Endothelial cell of umbilical vein (primary cell): ENCODE measurements around the gene C5. TPM values are rescaled to one million over a fixed set of nuclear protein-coding genes. Genes with fewer than 3 reads are reported as not detected.

Experiments
- BruUV-seq: library from RNA; stranded (reverse); fragments of 400-500 nt; replicated peaks from 2 replicates; lab custom pipeline; 2021; lab: Mats Ljungman, UMichigan
- CTCF ChIA-PET: fragments of 300-600, 350-600 bp; sonication (Branson Sonifier 250); formaldehyde crosslinking; loops from one replicate; lab custom pipeline; 2021; ENCODE audit warnings: antibody characterized with exemption, inconsistent platforms; lab: Charles Lee
- POLR2A ChIA-PET: fragments of 300-600, 350-600 bp; sonication (Branson Sonifier 250); formaldehyde crosslinking; loops from one replicate; lab custom pipeline; 2021; ENCODE audit warnings: antibody characterized with exemption, inconsistent platforms; lab: Charles Lee
- DNase-seq: peaks from one replicate; pipeline ENCODE4 v3.0.0-alpha.2; 2011; ENCODE audit warnings: low read depth, low spot score
- FAIRE-seq: peaks from 2 replicates; lab custom pipeline; 2011; peaks lifted over from hg19 to GRCh38; lab: Jason Lieb, UNC
- H2AFZ ChIP-seq: 2 replicates; pipeline ENCODE4 v1.6.0; 2012; ENCODE audit warnings: low read depth, low read length, control low read depth, inconsistent platforms
- H3K27ac ChIP-seq: 2 replicates; pipeline ENCODE4 v1.5.1; 2011; ENCODE audit warnings: low read depth, mild to moderate bottlenecking, control low read depth, low read length, moderate library complexity; ENCODE audit not compliant: insufficient read depth
- H3K27me3 ChIP-seq, 2 experiments: 2 replicates each; pipeline versions ENCODE4 v1.6.0 to v1.6.1; 2011; ENCODE audit warnings: low read length in 2 of 2, mixed read lengths in 1 of 2; ENCODE audit not compliant: control insufficient read depth in 2 of 2, insufficient read depth in 2 of 2
- H3K36me3 ChIP-seq, 2 experiments: 2 replicates in 1 of 2; 3 replicates in 1 of 2; pipeline ENCODE4 v1.5.1; 2011; ENCODE audit warnings: low read length in 2 of 2, mild to moderate bottlenecking in 1 of 2, moderate library complexity in 1 of 2; ENCODE audit not compliant: control insufficient read depth in 2 of 2, insufficient read depth in 2 of 2; ENCODE audit errors: extremely low read depth in 1 of 2
- H3K4me1 ChIP-seq: 3 replicates; pipeline ENCODE4 v1.5.1; 2011; ENCODE audit warnings: mild to moderate bottlenecking, low read length; ENCODE audit not compliant: control insufficient read depth, insufficient read depth; ENCODE audit errors: extremely low read depth
- H3K4me2 ChIP-seq: 2 replicates; pipeline ENCODE4 v1.6.1; 2011; ENCODE audit warnings: low read length, control low read depth, mixed read lengths; ENCODE audit not compliant: insufficient read depth
- H3K4me3 ChIP-seq, 3 experiments: fragments of 200-600 bp in 1 of 3; sonication (generic), shearing (Covaris generic) in 1 of 3; replicated peaks in 1 of 3; 2 replicates each; pipeline ENCODE4 v1.5.1; 2011 to 2016; ENCODE audit warnings: control low read depth in 3 of 3, low read length in 3 of 3, mild to moderate bottlenecking in 2 of 3, inconsistent platforms in 1 of 3, low read depth in 1 of 3, moderate library complexity in 1 of 3; ENCODE audit not compliant: insufficient read depth in 1 of 3
- H3K79me2 ChIP-seq: 2 replicates; pipeline ENCODE4 v1.6.0; 2012; ENCODE audit warnings: low read length, inconsistent platforms; ENCODE audit not compliant: control insufficient read depth, insufficient read depth
- H3K9ac ChIP-seq: replicated peaks from 2 replicates; pipeline ENCODE3; 2011; ENCODE audit warnings: low read length, control low read depth; ENCODE audit not compliant: insufficient read depth; ENCODE audit errors: extremely low read depth
- H3K9me1 ChIP-seq: replicated peaks from 3 replicates; pipeline ENCODE4 v1.6.0; 2011; ENCODE audit warnings: mild to moderate bottlenecking, low read length; ENCODE audit not compliant: control insufficient read depth, insufficient read depth; ENCODE audit errors: extremely low read depth
- H3K9me3 ChIP-seq: replicated peaks from 2 replicates; pipeline ENCODE4 v1.5.1; 2012; ENCODE audit warnings: low read length, inconsistent platforms; ENCODE audit not compliant: control insufficient read depth, insufficient read depth
- H4K20me1 ChIP-seq: replicated peaks from 2 replicates; pipeline ENCODE3; 2011; ENCODE audit warnings: mild to moderate bottlenecking, low read length; ENCODE audit not compliant: control insufficient read depth, insufficient read depth; ENCODE audit errors: extremely low read depth
- CTCF ChIP-seq, 2 donors: IDR thresholded peaks; 1 replicate in 1 of 2; 2 replicates in 1 of 2; pipeline ENCODE4 v1.5.1; 2011; ENCODE audit warnings: low read length in 2 of 2, mild to moderate bottlenecking in 2 of 2, moderate library complexity in 2 of 2, control low read depth in 1 of 2, inconsistent platforms in 1 of 2, low read depth in 1 of 2; ENCODE audit not compliant: insufficient read depth in 1 of 2; ENCODE audit errors: extremely low read depth in 1 of 2
- EZH2 ChIP-seq: IDR thresholded peaks from 2 replicates; pipeline ENCODE4 v1.6.1; 2012; ENCODE audit warnings: borderline replicate concordance, low read depth, mild to moderate bottlenecking, moderate library complexity, low read length, inconsistent platforms; ENCODE audit not compliant: severe bottlenecking
- FOS ChIP-seq: IDR thresholded peaks from 2 replicates; pipeline ENCODE4 v1.6.1; 2011; ENCODE audit warnings: mild to moderate bottlenecking, low read length, moderate library complexity, borderline replicate concordance; ENCODE audit not compliant: insufficient read depth
- GATA2 ChIP-seq: IDR thresholded peaks from 2 replicates; pipeline ENCODE4 v1.7.0; 2011; ENCODE audit warnings: low read depth, mild to moderate bottlenecking, moderate library complexity, mixed read lengths, low read length; ENCODE audit not compliant: insufficient read length, insufficient read depth
- JUN ChIP-seq: IDR thresholded peaks from 2 replicates; pipeline ENCODE4 v1.6.1; 2011; ENCODE audit warnings: borderline replicate concordance, low read depth; ENCODE audit not compliant: insufficient read length, insufficient read depth
- MAX ChIP-seq: IDR thresholded peaks from 2 replicates; pipeline ENCODE4 v1.6.1; 2011; ENCODE audit not compliant: insufficient read depth, insufficient read length
- MYC ChIP-seq: IDR thresholded peaks from one replicate; pipeline ENCODE4 v1.6.1; 2011; ENCODE audit warnings: mild to moderate bottlenecking, low read depth, low read length
- POLR2A ChIP-seq: IDR thresholded peaks from 2 replicates; pipeline ENCODE4 v1.6.1; 2012; ENCODE audit warnings: low read depth, mild to moderate bottlenecking, control low read depth, low read length
- POLR2AphosphoS5 ChIP-seq: IDR thresholded peaks from 2 replicates; pipeline ENCODE4 v1.6.1; 2012; ENCODE audit warnings: low read depth, mild to moderate bottlenecking, control low read depth, low read length, moderate library complexity; ENCODE audit not compliant: insufficient read depth
- dilution Hi-C: fragments of 300-500 bp; cut with MboI; formaldehyde crosslinking; loops from one replicate; pipeline ENCODE4 v1.15.0; 2019; ENCODE audit warnings: low sequenced_read_pairs; ENCODE audit not compliant: extremely low pct_ligation_motif_present
- intact Hi-C: fragments of 100-400 bp; cut with micrococcal nuclease; formaldehyde crosslinking; loops from one replicate; pipeline ENCODE4 v1.10.0; 2022
- polyA plus RNA-seq, 4 experiments: library from polyadenylated mRNA; depleted of rRNA in 3 of 4; stranded (reverse) in 3 of 4; unstranded in 1 of 4; fragments of >200 nt; gene quantifications; 2 replicates each; pipeline versions ENCODE4 v1.2.1 to v1.2.3, GENCODE V29; 2011 to 2012; ENCODE audit warnings: missing spikeins in 1 of 4
- total RNA-seq: library from RNA; stranded (reverse); gene quantifications from 2 replicates; pipeline ENCODE4 v1.2.3, GENCODE V29; 2021

C5 gene
- total and polyA plus RNA-seq, 2 donors (not counting 3 experiments of a cell fraction or from before 2014, with no cell fraction given) = 0.79 to 1.6 TPM

GRCh38 chr9:120934281-120934680 lies 115.8 kb downstream of the C5 start:
- no peaks in the 10 kb centered on the region for H3K9me3 ChIP-seq
- BruUV-seq = no TSS peak
- TF ChIP-seq POLR2AphosphoS5 (no peak), GATA2 (no peak)
- intact Hi-C loops (no loop called here), dilution Hi-C loops (no loop called here)
- H3K4me2 ChIP-seq = no peak overlapping the region
- no peaks in the 10 kb centered on the region for H4K20me1 ChIP-seq
- H3K9ac ChIP-seq = no peak overlapping the region
- peaks cover 58% of the 10 kb centered on the region for H3K4me1 ChIP-seq
- FAIRE-seq (no peak), DNase-seq (no peak)
- no peaks in the 10 kb centered on the region for H3K9me1 ChIP-seq
- no peak overlapping the region for H3K4me3 ChIP-seq
- no peak overlapping the region for H3K27ac ChIP-seq
- POLR2A ChIA-PET = no interaction called here
- CTCF ChIA-PET = no interaction called here
- H2AFZ ChIP-seq = no peak overlapping the region
- no peaks in the 10 kb centered on the region for H3K79me2 ChIP-seq
- H3K27me3 ChIP-seq = no peaks in the 10 kb centered on the region
- H3K36me3 ChIP-seq = no peaks in the 10 kb centered on the region

GRCh38 chr9:120933310-120934055 lies 116.6 kb downstream of the C5 start:
- intact Hi-C loops = no loop called here
- no peak for DNase-seq
- no TSS peak for BruUV-seq
- dilution Hi-C loops = no loop called here
- POLR2A ChIA-PET = no interaction called here
- Histone ChIP-seq H3K27me3 (no peaks in the 10 kb centered on the region), H3K9ac (no peak overlapping the region), H3K9me3 (no peaks in the 10 kb centered on the region), H3K9me1 (no peaks in the 10 kb centered on the region), H4K20me1 (no peaks in the 10 kb centered on the region), H3K36me3 (no peaks in the 10 kb centered on the region), H3K4me1 (peaks cover 65% of the 10 kb centered on the region), H3K79me2 (no peaks in the 10 kb centered on the region), H3K4me3 (no peak overlapping the region), H2AFZ (no peak overlapping the region), H3K4me2 (no peak overlapping the region), H3K27ac (no peak overlapping the region)
- CTCF ChIA-PET = no interaction called here
- FAIRE-seq = no peak
- TF ChIP-seq CTCF (IDR thresholded peaks at IDR 0.05; ENCODE audit: extremely low read depth in 1 of 2, insufficient read depth in 1 of 2, low read depth in 1 of 2, low read length in 2 of 2) (no peak), POLR2AphosphoS5 (no peak), MAX (no peak), EZH2 (no peak), FOS (no peak), MYC (no peak), GATA2 (no peak), POLR2A (no peak), JUN (no peak)
